ENCODE data around the gene FLNB.
A peak's percentile ranks its signal among the peaks of the same experiment; 100 is the strongest.

The FLNB gene

GRCh38 chr3:58177747-58178527 is 169.7 kb downstream of the FLNB start:
- Histone ChIP-seq H3K27ac (ENCODE audit: extremely low read depth, low read depth, low read length) (no peak overlapping the region), H3K4me3 (ENCODE audit: low read depth, low read length) (peak overlapping the region; percentile 22), H3K4me1 (ENCODE audit: control insufficient read depth, insufficient read depth, low read length) (no peaks in the 10 kb centered on the region), H3K9me3 (ENCODE audit: control insufficient read depth, insufficient read depth, low read depth, low read length) (no peaks in the 10 kb centered on the region), H3K36me3 (ENCODE audit: control insufficient read depth in 2 of 2, insufficient read depth in 1 of 2, low read length in 2 of 2) (no peaks in the 10 kb centered on the region)
- ChIA-PET CTCF (interaction anchor here (0.5 to 4.8 kb wide), 33 partner anchors 10 to 974 kb away, joined by 3 to 34 read pairs (median 4); partner anchors contain the start of genes FLNB, HTD2 and RPP14), POLR2A (interaction anchor here (0.7 kb wide), 1 partner anchor 455 kb away, joined by 6 read pairs; no protein-coding TSS in a partner anchor)
- TF ChIP-seq ZNF19 (tag by site-specific recombination; IDR thresholded peaks at IDR 0.05; ENCODE audit: low read depth) = no peak
- no peak for TF ChIP-seq GLI2 (tag by site-specific recombination; IDR thresholded peaks at IDR 0.05; ENCODE audit: borderline replicate concordance, low read depth)
- TF ChIP-seq ZBTB26 (tag by site-specific recombination; optimal IDR thresholded peaks at IDR 0.05) = peak; percentile 29
- TF ChIP-seq EGR2 (tag by site-specific recombination; IDR thresholded peaks at IDR 0.05; ENCODE audit: low read depth) = peak; percentile 25; the same call in 1 of the 2 replicates
- TF ChIP-seq ZNF335 (tag by site-specific recombination; conservative IDR thresholded peaks at IDR 0.05) = no peak
- peak; percentile 71; the same call in 1 of the 2 replicates for TF ChIP-seq ZXDB (tag by site-specific recombination; IDR thresholded peaks at IDR 0.05)
- no peak for TF ChIP-seq ZNF837 (tag by site-specific recombination; IDR thresholded peaks at IDR 0.05)
- TF ChIP-seq, protein P1, sequence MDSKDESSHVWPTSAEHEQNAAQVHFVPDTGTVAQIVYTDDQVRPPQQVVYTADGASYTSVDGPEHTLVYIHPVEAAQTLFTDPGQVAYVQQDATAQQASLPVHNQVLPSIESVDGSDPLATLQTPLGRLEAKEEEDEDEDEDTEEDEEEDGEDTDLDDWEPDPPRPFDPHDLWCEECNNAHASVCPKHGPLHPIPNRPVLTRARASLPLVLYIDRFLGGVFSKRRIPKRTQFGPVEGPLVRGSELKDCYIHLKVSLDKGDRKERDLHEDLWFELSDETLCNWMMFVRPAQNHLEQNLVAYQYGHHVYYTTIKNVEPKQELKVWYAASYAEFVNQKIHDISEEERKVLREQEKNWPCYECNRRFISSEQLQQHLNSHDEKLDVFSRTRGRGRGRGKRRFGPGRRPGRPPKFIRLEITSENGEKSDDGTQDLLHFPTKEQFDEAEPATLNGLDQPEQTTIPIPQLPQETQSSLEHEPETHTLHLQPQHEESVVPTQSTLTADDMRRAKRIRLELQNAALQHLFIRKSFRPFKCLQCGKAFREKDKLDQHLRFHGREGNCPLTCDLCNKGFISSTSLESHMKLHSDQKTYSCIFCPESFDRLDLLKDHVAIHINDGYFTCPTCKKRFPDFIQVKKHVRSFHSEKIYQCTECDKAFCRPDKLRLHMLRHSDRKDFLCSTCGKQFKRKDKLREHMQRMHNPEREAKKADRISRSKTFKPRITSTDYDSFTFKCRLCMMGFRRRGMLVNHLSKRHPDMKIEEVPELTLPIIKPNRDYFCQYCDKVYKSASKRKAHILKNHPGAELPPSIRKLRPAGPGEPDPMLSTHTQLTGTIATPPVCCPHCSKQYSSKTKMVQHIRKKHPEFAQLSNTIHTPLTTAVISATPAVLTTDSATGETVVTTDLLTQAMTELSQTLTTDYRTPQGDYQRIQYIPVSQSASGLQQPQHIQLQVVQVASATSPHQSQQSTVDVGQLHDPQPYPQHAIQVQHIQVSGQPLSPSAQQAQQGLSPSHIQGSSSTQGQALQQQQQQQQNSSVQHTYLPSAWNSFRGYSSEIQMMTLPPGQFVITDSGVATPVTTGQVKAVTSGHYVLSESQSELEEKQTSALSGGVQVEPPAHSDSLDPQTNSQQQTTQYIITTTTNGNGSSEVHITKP (tag by site-specific recombination; IDR thresholded peaks at IDR 0.05) = 0 out of 2 replicates have a peak, but pooled peaks have one; percentile 35
- no peak for TF ChIP-seq KLF8 (tag by site-specific recombination; IDR thresholded peaks at IDR 0.05)
- no peak for TF ChIP-seq OSR2 (tag by site-specific recombination; IDR thresholded peaks at IDR 0.05)
- no peak for TF ChIP-seq ZNF843 (tag by site-specific recombination; IDR thresholded peaks at IDR 0.05)
- TF ChIP-seq ZBTB20 (tag by site-specific recombination; IDR thresholded peaks at IDR 0.05) = no peak
- no peak for TF ChIP-seq BCL6B (tag by site-specific recombination; IDR thresholded peaks at IDR 0.05)
- no peak for TF ChIP-seq INSM2 (tag by site-specific recombination; IDR thresholded peaks at IDR 0.05)
- peak; percentile 71; the same call in 1 of the 2 replicates for TF ChIP-seq CTCF (tag by site-specific recombination; IDR thresholded peaks at IDR 0.05)
- no peak for TF ChIP-seq ZNF785 (tag by site-specific recombination; IDR thresholded peaks at IDR 0.05)
- no peak for TF ChIP-seq ZNF324 (tag by site-specific recombination; IDR thresholded peaks at IDR 0.05)
- TF ChIP-seq ATF2 (tag by site-specific recombination; IDR thresholded peaks at IDR 0.05; ENCODE audit: low read depth) = no peak
- no peak for TF ChIP-seq ZNF777 (tag by site-specific recombination; IDR thresholded peaks at IDR 0.05; ENCODE audit: borderline replicate concordance)

All from HEK293 (cell line).